PC-3 (cell line): ENCODE results near the gene NR2C2AP. TPM values are rescaled to one million over a fixed set of nuclear protein-coding genes. Genes with fewer than 3 reads are reported as not detected.

Experiments
- ATAC-seq: fragments of 200-7000 bp; cut with Tn5 transposase; 2 replicates; pipeline ENCODE4 v1.9.1; 2020; ENCODE audit warnings: mild to moderate bottlenecking, moderate library complexity
- BruUV-seq: library from RNA; stranded (reverse); fragments of 400-500 nt; replicated peaks from 2 replicates; lab custom pipeline; 2021; lab: Mats Ljungman, UMichigan
- CTCF ChIA-PET: fragments of 300-600 bp; sonication (Branson Sonifier 250); formaldehyde crosslinking; loops from one replicate; lab custom pipeline; 2022; ENCODE audit warnings: antibody characterized with exemption; lab: Charles Lee
- POLR2A ChIA-PET: fragments of 300-600 bp; sonication (Branson Sonifier 250); formaldehyde crosslinking; loops from one replicate; lab custom pipeline; 2022; ENCODE audit warnings: antibody characterized with exemption; ENCODE audit not compliant: unreplicated experiment; lab: Charles Lee
- DNase-seq: peaks from one replicate; pipeline ENCODE4 v3.0.0-alpha.2; 2015
- H2AFZ ChIP-seq: fragments of 300-600 bp; sonication (generic); 2 replicates; pipeline ENCODE4 v1.6.0; 2016; ENCODE audit warnings: antibody characterized with exemption, low read length
- H3F3A ChIP-seq: fragments of 300-600 bp; sonication (generic); one replicate; pipeline ENCODE4 v1.6.0; 2017; ENCODE audit warnings: antibody characterized with exemption, low read length, control low read depth, mild to moderate bottlenecking; ENCODE audit not compliant: unreplicated experiment
- H3K27ac ChIP-seq: fragments of 300-600 bp; sonication (generic); 2 replicates; pipeline ENCODE4 v1.5.1; 2016; ENCODE audit warnings: mild to moderate bottlenecking, low read length
- H3K27me3 ChIP-seq: fragments of 300-600 bp; sonication (generic); 2 replicates; pipeline ENCODE4 v1.6.1; 2016; ENCODE audit warnings: low read length, mixed read lengths
- H3K36me3 ChIP-seq: fragments of 300-600 bp; sonication (generic); 2 replicates; pipeline ENCODE4 v1.6.1; 2016; ENCODE audit warnings: low read depth, mixed run types, low read length, mixed read lengths
- H3K4me1 ChIP-seq: fragments of 300-600 bp; sonication (generic); 2 replicates; pipeline ENCODE4 v1.5.1; 2016; ENCODE audit warnings: low read length; ENCODE audit not compliant: insufficient read depth
- H3K4me2 ChIP-seq: fragments of 300-600 bp; sonication (generic); 2 replicates; pipeline ENCODE4 v1.6.0; 2016; ENCODE audit warnings: low read length
- H3K4me3 ChIP-seq: fragments of 300-600 bp; sonication (generic); 2 replicates; pipeline ENCODE4 v1.5.1; 2016; ENCODE audit warnings: mild to moderate bottlenecking, low read length, mixed read lengths
- H3K79me2 ChIP-seq: fragments of 300-600 bp; sonication (generic); 2 replicates; pipeline ENCODE4 v1.6.1; 2017; ENCODE audit warnings: low read length, mixed read lengths
- H3K9ac ChIP-seq: fragments of 300-600 bp; sonication (generic); 2 replicates; pipeline ENCODE4 v1.6.0; 2016; ENCODE audit warnings: mild to moderate bottlenecking, low read length
- H3K9me2 ChIP-seq: fragments of 300-600 bp; sonication (generic); replicated peaks from 2 replicates; pipeline ENCODE4 v1.6.1; 2016; ENCODE audit warnings: mixed run types, low read length, mixed read lengths
- H3K9me3 ChIP-seq: fragments of 300-600 bp; sonication (generic); 2 replicates; pipeline ENCODE4 v1.6.1; 2016; ENCODE audit warnings: low read length, mixed read lengths
- H4K20me1 ChIP-seq: fragments of 300-600 bp; sonication (generic); 2 replicates; pipeline ENCODE4 v1.6.1; 2016; ENCODE audit warnings: low read length, mixed read lengths
- CTCF ChIP-seq: fragments of 300-600 bp; sonication (generic); conservative IDR thresholded peaks from 2 replicates; pipeline ENCODE4 v1.5.1; 2017; ENCODE audit warnings: antibody characterized with exemption, low read depth, mild to moderate bottlenecking, low read length
- EZH2 ChIP-seq: fragments of 300-600 bp; sonication (generic); IDR thresholded peaks from one replicate; pipeline ENCODE4 v1.6.1; 2017; ENCODE audit warnings: antibody characterized with exemption, mild to moderate bottlenecking, low read length; ENCODE audit not compliant: unreplicated experiment
- EZH2phosphoT487 ChIP-seq: fragments of 300-600 bp; sonication (generic); IDR thresholded peaks from 2 replicates; pipeline ENCODE4 v1.6.1; 2018; ENCODE audit warnings: mild to moderate bottlenecking, antibody characterized with exemption, low read length, borderline replicate concordance
- intact Hi-C: fragments of 100-400 bp; cut with micrococcal nuclease; formaldehyde crosslinking; loops from 2 replicates; pipeline ENCODE4 v1.9.0; 2023
- total RNA-seq: library from RNA; depleted of rRNA; stranded (reverse); fragments of >200 nt; gene quantifications from 2 replicates; pipeline ENCODE4 v1.2.3, GENCODE V29; 2014

The NR2C2AP gene
- total RNA-seq, 1 experiment from 2014 or later: 39.3 TPM

GRCh38 chr19:19170053-19170872 is 33.0 kb downstream of the NR2C2AP start, which contains the start of gene MEF2B:
TSS of gene MEF2B (minus strand) at chr19:19170263. CDS start at chr19:19150735, 19,528 bp downstream.
- Histone ChIP-seq H3F3A (no peaks in the 10 kb centered on the region), H4K20me1 (no peaks in the 10 kb centered on the region), H3K9ac (no peak within 1 kb of the TSS), H3K79me2 (no peaks in the 10 kb centered on the region), H3K27ac (no peak within 1 kb of the TSS), H3K4me3 (no peak within 1 kb of the TSS), H3K4me1 (no peaks in the 10 kb centered on the region), H3K36me3 (no peaks in the 10 kb centered on the region), H3K27me3 (no peaks in the 10 kb centered on the region), H3K4me2 (peak within 1 kb of the TSS; percentile 46), H3K9me3 (no peaks in the 10 kb centered on the region), H2AFZ (no peak within 1 kb of the TSS), H3K9me2 (no peaks in the 10 kb centered on the region)
- intact Hi-C loops: no loop called here
- no TSS peak for BruUV-seq
- peak; percentile 85 for ATAC-seq
- DNase-seq: peak; percentile 55
- ChIA-PET CTCF (no interaction called here), POLR2A (no interaction called here)
- TF ChIP-seq EZH2: no peak
- no peak for TF ChIP-seq EZH2phosphoT487
- no peak for TF ChIP-seq CTCF

GRCh38 chr19:19169236-19170052 is 33.8 kb downstream of the NR2C2AP start:
- POLR2A ChIA-PET: no interaction called here
- Histone ChIP-seq H3K4me3 (no peak overlapping the region), H3K79me2 (no peaks in the 10 kb centered on the region), H3K4me1 (no peaks in the 10 kb centered on the region), H3K27me3 (no peaks in the 10 kb centered on the region), H4K20me1 (no peaks in the 10 kb centered on the region), H3K9ac (no peak overlapping the region), H3K9me3 (no peaks in the 10 kb centered on the region), H3K36me3 (no peaks in the 10 kb centered on the region), H3K4me2 (peak overlapping the region; percentile 46), H3K9me2 (no peaks in the 10 kb centered on the region), H3F3A (no peaks in the 10 kb centered on the region), H3K27ac (no peak overlapping the region), H2AFZ (no peak overlapping the region)
- ATAC-seq (no peak), DNase-seq (no peak)
- intact Hi-C loops: no loop called here
- TF ChIP-seq EZH2 (no peak), CTCF (no peak), EZH2phosphoT487 (no peak)
- CTCF ChIA-PET: no interaction called here
- BruUV-seq: no TSS peak
